GM12874 (cell line): Measurements from ENCODE around the gene TP53.

ENCODE experiments used
- CTCF ChIP-seq: IDR thresholded peaks from 2 replicates; pipeline ENCODE4 v1.5.1; 2011; ENCODE audit warnings: low read depth, mild to moderate bottlenecking, control low read depth, low read length, moderate library complexity; ENCODE audit not compliant: insufficient read depth

The TP53 gene

DNA sequence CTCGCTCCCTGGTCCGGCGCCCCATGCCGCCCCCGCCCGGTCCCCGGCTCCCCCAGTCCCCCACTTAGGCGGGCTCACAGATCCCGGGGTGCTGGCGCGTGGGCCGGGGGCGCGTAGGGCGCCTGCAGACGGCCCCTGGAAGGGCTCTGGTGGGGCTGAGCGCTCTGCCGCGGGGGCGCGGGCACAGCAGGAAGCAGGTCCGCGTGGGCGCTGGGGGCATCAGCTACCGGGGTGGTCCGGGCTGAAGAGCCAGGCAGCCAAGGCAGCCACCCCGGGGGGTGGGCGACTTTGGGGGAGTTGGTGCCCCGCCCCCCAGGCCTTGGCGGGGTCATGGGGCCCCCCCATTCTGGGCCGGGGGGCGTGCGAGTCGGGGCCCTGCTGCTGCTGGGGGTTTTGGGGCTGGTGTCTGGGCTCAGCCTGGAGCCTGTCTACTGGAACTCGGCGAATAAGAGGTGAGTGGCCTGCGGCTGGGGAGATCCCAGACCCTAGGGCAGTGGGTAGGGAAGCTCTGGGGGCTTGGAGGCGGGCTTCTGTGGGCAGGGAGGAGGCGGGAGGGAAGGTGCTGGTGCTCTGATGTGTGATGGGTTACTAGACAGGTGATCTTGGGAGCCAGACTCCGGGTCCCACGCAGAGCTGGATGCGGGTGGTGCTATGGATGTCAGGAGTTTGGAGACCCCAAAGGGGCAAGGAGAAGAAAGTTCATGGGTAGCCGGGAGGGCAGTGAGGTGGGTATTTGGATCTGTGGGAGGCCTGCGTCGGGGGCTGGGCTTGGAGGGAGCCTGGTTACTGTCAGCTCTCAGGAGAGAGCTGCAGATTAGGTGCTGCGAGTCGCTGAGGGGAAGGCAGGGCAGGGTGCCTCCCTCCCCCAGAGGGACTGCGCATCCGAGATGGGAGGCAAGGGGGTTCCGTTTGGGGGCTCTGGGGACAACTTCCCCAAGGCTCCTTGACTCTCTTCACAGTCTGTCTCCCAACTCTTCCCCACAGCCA lies 18.3 kb upstream of the TP53 start:
- TF ChIP-seq CTCF: no peak

GRCh38 chr17:7704601-7705268 lies 17.4 kb upstream of the TP53 start, which contains the start of gene EFNB3:
Gene EFNB3, plus strand, starts transcription at chr17:7705202. Its CDS starts 397 bp downstream, at chr17:7705599.
- TF ChIP-seq CTCF: no peak

DNA sequence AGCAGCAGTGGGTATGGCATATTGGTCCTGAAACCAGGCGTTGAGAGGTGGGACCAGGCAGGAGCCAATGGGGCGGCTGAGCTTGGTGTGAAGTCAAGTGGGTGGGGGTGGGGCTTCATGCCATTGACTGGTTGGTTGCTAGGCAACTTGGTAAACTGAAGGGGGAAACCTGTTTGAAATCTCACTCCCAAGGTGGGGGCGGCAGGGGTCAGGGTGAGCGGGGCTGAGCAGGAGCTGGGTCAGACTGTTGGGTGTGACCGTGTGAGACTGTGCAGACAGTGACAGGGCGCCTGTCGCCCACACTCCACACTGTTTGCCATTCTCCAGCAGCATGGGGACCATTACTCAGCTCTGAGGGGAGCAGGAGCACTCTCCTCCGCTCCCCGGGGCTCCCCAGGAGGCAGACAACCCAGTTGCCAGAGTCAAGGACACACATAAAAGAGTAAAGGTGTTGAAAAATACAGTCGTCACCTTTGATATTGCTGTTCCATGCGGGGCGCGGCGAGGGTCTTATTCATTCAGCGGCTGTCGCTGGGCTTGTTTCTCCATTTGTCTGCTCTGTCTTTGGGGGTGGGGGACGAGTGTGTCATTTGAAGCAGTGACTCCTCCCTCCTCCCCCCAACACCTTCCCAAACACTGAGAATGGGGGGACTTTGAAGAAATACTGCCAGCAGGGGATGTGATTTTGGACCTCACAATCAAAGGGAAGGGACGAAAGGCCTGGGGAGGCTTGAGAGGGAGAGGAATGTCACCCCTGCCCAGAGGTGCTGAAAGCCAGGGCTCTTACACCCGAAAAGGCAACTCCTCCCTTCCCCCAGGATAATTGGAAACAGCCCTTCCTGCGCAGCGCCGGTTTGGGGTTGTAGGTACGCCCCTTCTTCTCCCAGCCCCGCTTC lies 16.5 kb upstream of the TP53 start:
- no peak for TF ChIP-seq CTCF

- TF ChIP-seq CTCF: no peak
Measured at GRCh38 chr17:7702776-7703175, 15.5 kb upstream of the TP53 start.

- no peak for TF ChIP-seq CTCF
Measured at GRCh38 chr17:7701681-7702080, 14.4 kb upstream of the TP53 start.

DNA sequence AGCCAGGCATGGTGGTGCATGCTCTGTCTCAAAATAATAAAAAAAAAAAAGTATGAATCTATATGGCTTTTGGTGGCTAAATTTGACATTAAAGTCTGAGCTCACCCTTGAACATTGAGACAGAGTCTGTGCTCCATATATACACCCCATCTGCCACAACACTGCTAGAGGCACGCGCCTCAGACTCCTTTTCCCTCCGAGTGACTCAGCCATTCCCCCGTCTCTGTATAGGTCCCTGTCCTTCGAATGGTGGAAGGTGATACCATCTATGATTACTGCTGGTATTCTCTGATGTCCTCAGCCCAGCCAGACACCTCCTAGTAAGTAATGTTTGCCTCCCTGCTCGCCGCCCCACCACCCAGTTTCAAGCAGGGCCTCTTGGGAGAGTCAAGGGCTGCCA lies 13.2 kb upstream of the TP53 start:
- TF ChIP-seq CTCF: no peak
